Measurements from ENCODE around the gene SERAC1. TPM values are rescaled to one million over a fixed set of nuclear protein-coding genes. Genes with fewer than 3 reads are reported as not detected.
"Not testable (repeated sequence)": the region's sequence is repeated elsewhere in the genome, so short reads cannot be mapped to it uniquely, and the experiment has no call there.

The SERAC1 gene
- total and polyA plus RNA-seq, 4 donors, result 2.0 to 4.4 (median 2.3) TPM

DNA sequence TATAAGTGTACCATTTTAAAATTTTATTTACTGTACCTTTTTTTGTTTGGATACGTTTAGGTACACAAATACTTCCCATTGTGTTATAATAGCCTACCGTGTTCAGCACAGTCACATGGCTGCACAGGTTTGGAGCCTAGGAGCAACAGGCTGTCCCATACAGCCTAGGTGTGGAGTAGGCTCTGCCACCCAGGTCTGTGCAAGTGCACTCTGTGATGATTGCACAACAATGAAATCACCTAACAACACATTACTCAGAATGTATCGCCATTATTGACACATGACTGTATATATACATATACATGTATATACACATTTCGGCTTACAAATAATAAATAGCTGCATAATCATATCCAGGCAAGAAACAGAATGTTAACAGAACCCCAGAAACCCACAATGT, 15.4 kb downstream of the SERAC1 start:
- WGBS, result 85% methylated on average over 4 of the region's 4 CpGs
- Histone ChIP-seq H3K27me3 (ENCODE audit: control insufficient read depth in 4 of 4, insufficient read depth in 4 of 4, low read length in 3 of 4) (no peaks in the 10 kb centered on the region), H3K4me3 (ENCODE audit: low read depth in 1 of 3, low read length in 3 of 3) (no peak overlapping the region), H3K27ac (ENCODE audit: low read depth in 1 of 2, low read length in 2 of 2) (no peak overlapping the region), H3K9me3 (ENCODE audit: control insufficient read depth in 4 of 4, low read length in 3 of 4) (no peaks in the 10 kb centered on the region), H3K36me3 (ENCODE audit: control insufficient read depth in 4 of 4, insufficient read depth in 3 of 4, low read depth in 1 of 4, low read length in 3 of 4) (peaks cover 0 to 7% (median under 1%) of the 10 kb centered on the region in 4 donors), H3K9ac (ENCODE audit: low read depth in 1 of 2, low read length in 2 of 2) (no peak overlapping the region), H3K4me1 (ENCODE audit: control insufficient read depth in 4 of 4, insufficient read depth in 4 of 4, low read length in 3 of 4) (peaks cover 0 to 6% (median 1%) of the 10 kb centered on the region in 4 donors)
- no peak for DNase-seq (ENCODE audit: low spot score)
- TF ChIP-seq, protein P1, sequence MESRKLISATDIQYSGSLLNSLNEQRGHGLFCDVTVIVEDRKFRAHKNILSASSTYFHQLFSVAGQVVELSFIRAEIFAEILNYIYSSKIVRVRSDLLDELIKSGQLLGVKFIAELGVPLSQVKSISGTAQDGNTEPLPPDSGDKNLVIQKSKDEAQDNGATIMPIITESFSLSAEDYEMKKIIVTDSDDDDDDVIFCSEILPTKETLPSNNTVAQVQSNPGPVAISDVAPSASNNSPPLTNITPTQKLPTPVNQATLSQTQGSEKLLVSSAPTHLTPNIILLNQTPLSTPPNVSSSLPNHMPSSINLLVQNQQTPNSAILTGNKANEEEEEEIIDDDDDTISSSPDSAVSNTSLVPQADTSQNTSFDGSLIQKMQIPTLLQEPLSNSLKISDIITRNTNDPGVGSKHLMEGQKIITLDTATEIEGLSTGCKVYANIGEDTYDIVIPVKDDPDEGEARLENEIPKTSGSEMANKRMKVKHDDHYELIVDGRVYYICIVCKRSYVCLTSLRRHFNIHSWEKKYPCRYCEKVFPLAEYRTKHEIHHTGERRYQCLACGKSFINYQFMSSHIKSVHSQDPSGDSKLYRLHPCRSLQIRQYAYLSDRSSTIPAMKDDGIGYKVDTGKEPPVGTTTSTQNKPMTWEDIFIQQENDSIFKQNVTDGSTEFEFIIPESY (IDR thresholded peaks at IDR 0.05), result no peak
- TF ChIP-seq FOXA1 (IDR thresholded peaks at IDR 0.05), result no peak
- TF ChIP-seq JUND (IDR thresholded peaks at IDR 0.05), result no peak
- TF ChIP-seq, protein P2, sequence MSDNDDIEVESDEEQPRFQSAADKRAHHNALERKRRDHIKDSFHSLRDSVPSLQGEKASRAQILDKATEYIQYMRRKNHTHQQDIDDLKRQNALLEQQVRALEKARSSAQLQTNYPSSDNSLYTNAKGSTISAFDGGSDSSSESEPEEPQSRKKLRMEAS (IDR thresholded peaks at IDR 0.05), result no peak
- no peak for TF ChIP-seq TAF1 (conservative IDR thresholded peaks at IDR 0.05)
- TF ChIP-seq NR2F2 (IDR thresholded peaks at IDR 0.05), result no peak
- no peak for TF ChIP-seq FOXA2 (IDR thresholded peaks at IDR 0.05)
- no peak for TF ChIP-seq HNF4A (conservative IDR thresholded peaks at IDR 0.05)
- TF ChIP-seq SP1 (IDR thresholded peaks at IDR 0.05), result no peak
- TF ChIP-seq GABPA (IDR thresholded peaks at IDR 0.05 in 1 of 2, conservative IDR thresholded peaks at IDR 0.05 in 1 of 2), result no peak
- no peak for TF ChIP-seq YY1 (IDR thresholded peaks at IDR 0.05)
- no peak for TF ChIP-seq ATF3 (IDR thresholded peaks at IDR 0.05)
- TF ChIP-seq RAD21 (IDR thresholded peaks at IDR 0.05), result no peak
- no peak for TF ChIP-seq CTCF (IDR thresholded peaks at IDR 0.05; ENCODE audit: low read depth, low read length, missing input control)
- TF ChIP-seq, protein P3, sequence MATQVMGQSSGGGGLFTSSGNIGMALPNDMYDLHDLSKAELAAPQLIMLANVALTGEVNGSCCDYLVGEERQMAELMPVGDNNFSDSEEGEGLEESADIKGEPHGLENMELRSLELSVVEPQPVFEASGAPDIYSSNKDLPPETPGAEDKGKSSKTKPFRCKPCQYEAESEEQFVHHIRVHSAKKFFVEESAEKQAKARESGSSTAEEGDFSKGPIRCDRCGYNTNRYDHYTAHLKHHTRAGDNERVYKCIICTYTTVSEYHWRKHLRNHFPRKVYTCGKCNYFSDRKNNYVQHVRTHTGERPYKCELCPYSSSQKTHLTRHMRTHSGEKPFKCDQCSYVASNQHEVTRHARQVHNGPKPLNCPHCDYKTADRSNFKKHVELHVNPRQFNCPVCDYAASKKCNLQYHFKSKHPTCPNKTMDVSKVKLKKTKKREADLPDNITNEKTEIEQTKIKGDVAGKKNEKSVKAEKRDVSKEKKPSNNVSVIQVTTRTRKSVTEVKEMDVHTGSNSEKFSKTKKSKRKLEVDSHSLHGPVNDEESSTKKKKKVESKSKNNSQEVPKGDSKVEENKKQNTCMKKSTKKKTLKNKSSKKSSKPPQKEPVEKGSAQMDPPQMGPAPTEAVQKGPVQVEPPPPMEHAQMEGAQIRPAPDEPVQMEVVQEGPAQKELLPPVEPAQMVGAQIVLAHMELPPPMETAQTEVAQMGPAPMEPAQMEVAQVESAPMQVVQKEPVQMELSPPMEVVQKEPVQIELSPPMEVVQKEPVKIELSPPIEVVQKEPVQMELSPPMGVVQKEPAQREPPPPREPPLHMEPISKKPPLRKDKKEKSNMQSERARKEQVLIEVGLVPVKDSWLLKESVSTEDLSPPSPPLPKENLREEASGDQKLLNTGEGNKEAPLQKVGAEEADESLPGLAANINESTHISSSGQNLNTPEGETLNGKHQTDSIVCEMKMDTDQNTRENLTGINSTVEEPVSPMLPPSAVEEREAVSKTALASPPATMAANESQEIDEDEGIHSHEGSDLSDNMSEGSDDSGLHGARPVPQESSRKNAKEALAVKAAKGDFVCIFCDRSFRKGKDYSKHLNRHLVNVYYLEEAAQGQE (IDR thresholded peaks at IDR 0.05), result no peak
- TF ChIP-seq RXRA (IDR thresholded peaks at IDR 0.05), result no peak
- no peak for TF ChIP-seq EGR1 (IDR thresholded peaks at IDR 0.05; ENCODE audit: low read depth in 2 of 2)

DNA sequence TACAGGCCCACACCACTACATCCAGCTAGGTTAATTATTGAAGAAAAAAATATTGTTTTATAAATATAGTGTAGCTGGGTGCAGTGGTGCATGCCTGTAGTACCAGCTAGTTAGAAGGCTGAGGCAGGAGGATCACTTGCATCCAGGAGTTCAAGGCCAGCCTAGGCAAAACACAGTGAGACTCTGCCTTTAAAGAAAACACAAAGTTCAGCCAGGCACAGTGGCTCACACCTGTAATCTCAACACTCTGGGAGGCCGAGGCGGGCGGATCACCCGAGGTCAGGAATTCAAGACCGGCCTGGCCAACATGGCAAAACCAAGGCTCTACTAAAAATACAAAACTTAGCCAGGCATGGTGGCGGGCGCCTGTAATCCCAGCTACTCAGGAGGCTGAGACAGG, 16.0 kb downstream of the SERAC1 start:
- 95% methylated on average over 7 of the region's 7 CpGs for WGBS
- H3K27me3 ChIP-seq (ENCODE audit: control insufficient read depth in 4 of 4, insufficient read depth in 4 of 4, low read length in 3 of 4); H3K4me3 ChIP-seq (ENCODE audit: low read depth in 1 of 3, low read length in 3 of 3); H3K4me1 ChIP-seq (ENCODE audit: control insufficient read depth in 4 of 4, insufficient read depth in 4 of 4, low read length in 3 of 4); DNase-seq (ENCODE audit: low spot score); H3K27ac ChIP-seq (ENCODE audit: low read depth in 1 of 2, low read length in 2 of 2); H3K9ac ChIP-seq (ENCODE audit: low read depth in 1 of 2, low read length in 2 of 2); H3K36me3 ChIP-seq (ENCODE audit: control insufficient read depth in 4 of 4, insufficient read depth in 3 of 4, low read depth in 1 of 4, low read length in 3 of 4); H3K9me3 ChIP-seq (ENCODE audit: control insufficient read depth in 4 of 4, low read length in 3 of 4): not testable (repeated sequence)
